IMR-90 (cell line): ENCODE results near the gene GFM1. TPM values are rescaled to one million over a fixed set of nuclear protein-coding genes. Genes with fewer than 3 reads are reported as not detected.
A peak's percentile ranks its signal among the peaks of the same experiment; 100 is the strongest.

Experiments used
- ATAC-seq: fragments of 200-7000 bp; cut with Tn5 transposase; 2 replicates; pipeline ENCODE4 v1.9.1; 2020; ENCODE audit warnings: low read depth, mild to moderate bottlenecking, moderate library complexity
- BruUV-seq: library from RNA; stranded (reverse); fragments of 400-500 nt; replicated peaks from 2 replicates; lab custom pipeline; 2021; lab: Mats Ljungman, UMichigan
- CTCF ChIA-PET: fragments of 300-600 bp; formaldehyde crosslinking; extraction: SDS; loops from one replicate; lab custom pipeline; 2021; ENCODE audit warnings: antibody characterized with exemption; lab: Yijun Ruan, JAX
- POLR2A ChIA-PET: fragments of 300-600 bp; sonication (Branson Sonifier 250); formaldehyde crosslinking; loops from one replicate; lab custom pipeline; 2022; ENCODE audit warnings: antibody characterized with exemption; ENCODE audit not compliant: unreplicated experiment; lab: Charles Lee
- DNase-seq: peaks from one replicate; pipeline ENCODE4 v3.0.0; 2013
- H2AFZ ChIP-seq: replicated peaks from 2 replicates; pipeline ENCODE3; 2013; ENCODE audit warnings: low read length, mild to moderate bottlenecking; ENCODE audit not compliant: poor library complexity
- H2AK5ac ChIP-seq: 2 replicates; pipeline ENCODE4 v1.6.1; 2013; ENCODE audit warnings: low read depth, low read length, inconsistent platforms
- H2AK9ac ChIP-seq: replicated peaks from 2 replicates; pipeline ENCODE3; 2013; ENCODE audit warnings: mild to moderate bottlenecking, low read depth, low read length, moderate library complexity; ENCODE audit not compliant: poor library complexity
- H2BK120ac ChIP-seq: 2 replicates; pipeline ENCODE4 v1.6.1; 2013; ENCODE audit warnings: low read depth, low read length, inconsistent platforms
- H2BK15ac ChIP-seq: 3 replicates; pipeline ENCODE4 v1.6.1; 2013; ENCODE audit warnings: low read depth, low read length, inconsistent platforms
- H2BK20ac ChIP-seq: 2 replicates; pipeline ENCODE4 v1.6.1; 2013; ENCODE audit warnings: low read depth, mild to moderate bottlenecking, inconsistent platforms, low read length, moderate library complexity
- H2BK5ac ChIP-seq: 2 replicates; pipeline ENCODE4 v1.6.1; 2013; ENCODE audit warnings: mild to moderate bottlenecking, low read depth, low read length, inconsistent platforms; ENCODE audit not compliant: poor library complexity, severe bottlenecking
- H3K14ac ChIP-seq: replicated peaks from 2 replicates; pipeline ENCODE4 v1.6.1; 2013; ENCODE audit warnings: low read depth, low read length, inconsistent platforms
- H3K18ac ChIP-seq: 2 replicates; pipeline ENCODE4 v1.6.1; 2013; ENCODE audit warnings: low read depth, low read length, control low read depth
- H3K23ac ChIP-seq: 2 replicates; pipeline ENCODE4 v1.6.1; 2013; ENCODE audit warnings: low read depth, low read length, inconsistent platforms
- H3K27ac ChIP-seq: 2 replicates; pipeline ENCODE4 v1.5.1; 2013; ENCODE audit warnings: mild to moderate bottlenecking, control low read depth, low read length; ENCODE audit not compliant: insufficient read depth
- H3K27me3 ChIP-seq: 2 replicates; pipeline ENCODE4 v1.6.1; 2013; ENCODE audit warnings: low read length; ENCODE audit not compliant: control insufficient read depth, insufficient read depth
- H3K36me3 ChIP-seq: 2 replicates; pipeline ENCODE4 v1.6.1; 2013; ENCODE audit warnings: low read length, mixed read lengths; ENCODE audit not compliant: control insufficient read depth, insufficient read depth
- H3K4ac ChIP-seq: 2 replicates; pipeline ENCODE4 v1.6.1; 2013; ENCODE audit warnings: low read depth, low read length, inconsistent platforms
- H3K4me1 ChIP-seq: 2 replicates; pipeline ENCODE4 v1.6.1; 2013; ENCODE audit warnings: low read length, mixed read lengths; ENCODE audit not compliant: control insufficient read depth, insufficient read depth
- H3K4me2 ChIP-seq: 2 replicates; pipeline ENCODE4 v1.6.1; 2013; ENCODE audit warnings: low read depth, mild to moderate bottlenecking, control low read depth, low read length, moderate library complexity
- H3K4me3 ChIP-seq: 2 replicates; pipeline ENCODE4 v1.5.1; 2013; ENCODE audit warnings: low read depth, mild to moderate bottlenecking, control low read depth, low read length, moderate library complexity; ENCODE audit not compliant: insufficient read depth
- H3K56ac ChIP-seq: 2 replicates; pipeline ENCODE4 v1.6.1; 2013; ENCODE audit warnings: low read length, inconsistent platforms; ENCODE audit not compliant: insufficient read depth; ENCODE audit errors: extremely low read depth
- H3K79me1 ChIP-seq, 2 experiments: 2 replicates each; pipeline ENCODE4 v1.6.1; 2013; ENCODE audit warnings: low read length in 2 of 2, inconsistent platforms in 1 of 2, low read depth in 1 of 2
- H3K9ac ChIP-seq: 2 replicates; pipeline ENCODE4 v1.6.1; 2013; ENCODE audit warnings: low read depth, low read length, control low read depth
- H3K9me1 ChIP-seq: 2 replicates; pipeline ENCODE4 v1.6.1; 2013; ENCODE audit warnings: low read length, inconsistent platforms; ENCODE audit not compliant: insufficient read depth
- H3K9me3 ChIP-seq: 2 replicates; pipeline ENCODE4 v1.6.1; 2013; ENCODE audit warnings: low read length; ENCODE audit not compliant: control insufficient read depth, insufficient read depth
- H4K20me1 ChIP-seq: 2 replicates; pipeline ENCODE4 v1.6.1; 2013; ENCODE audit warnings: low read length, inconsistent platforms; ENCODE audit not compliant: insufficient read depth
- H4K5ac ChIP-seq: 2 replicates; pipeline ENCODE4 v1.6.1; 2013; ENCODE audit warnings: mild to moderate bottlenecking, low read depth, low read length, control low read depth
- H4K8ac ChIP-seq, 2 experiments: 2 replicates each; pipeline ENCODE4 v1.6.1; 2013; ENCODE audit warnings: low read depth in 2 of 2, low read length in 2 of 2, control low read depth in 1 of 2, inconsistent platforms in 1 of 2
- H4K91ac ChIP-seq: 2 replicates; pipeline ENCODE4 v1.6.1; 2013; ENCODE audit warnings: low read depth, low read length, inconsistent platforms; ENCODE audit not compliant: insufficient read depth
- CEBPB ChIP-seq: IDR thresholded peaks from 2 replicates; pipeline ENCODE4 v1.6.1; 2012; ENCODE audit warnings: low read depth, low read length, improper control_type of control experiment
- MXI1 ChIP-seq: IDR thresholded peaks from 2 replicates; pipeline ENCODE4 v1.6.1; 2012; ENCODE audit warnings: low read depth, mild to moderate bottlenecking, low read length, moderate library complexity, borderline replicate concordance
- NFE2L2 ChIP-seq: fragments of 150-350 bp; IDR thresholded peaks from 2 replicates; pipeline ENCODE4 v1.6.1; 2016; ENCODE audit warnings: low read depth, mild to moderate bottlenecking, low read length
- WGBS, 2 experiments: methylation state at CpG; one replicate each; pipeline versions ENCODE4 v1.1.5 to v1.1.7; 2013; ENCODE audit warnings: missing lambda C conversion rate in 2 of 2; ENCODE audit not compliant: insufficient read length in 1 of 2; ENCODE audit errors: extremely low coverage in 2 of 2; 5-methylcytosine and 5-hydroxymethylcytosine counted together
- dilution Hi-C: fragments of 300-500 bp; cut with HindIII; formaldehyde crosslinking; loops from one replicate; pipeline ENCODE4 v1.14.3; 2018; ENCODE audit warnings: low sequenced_read_pairs; ENCODE audit not compliant: unreplicated experiment
- in situ Hi-C: fragments of 300-500 bp; cut with MboI; formaldehyde crosslinking; loops from 3 replicates; pipeline ENCODE4 v1.14.3; 2019; ENCODE audit warnings: low sequenced_read_pairs, inconsistent platforms, mixed read lengths
- intact Hi-C: fragments of 100-400 bp; cut with micrococcal nuclease; formaldehyde crosslinking; loops from 2 replicates; pipeline ENCODE4 v1.10.0; 2022
- polyA plus RNA-seq, 3 experiments: library from polyadenylated mRNA; depleted of rRNA; stranded (reverse); fragments of >200 nt; gene quantifications; 2 replicates each; pipeline ENCODE4 v1.2.3, GENCODE V29; 2012; ENCODE audit warnings: low replicate concordance in 1 of 3
- total RNA-seq: library from RNA; depleted of rRNA; stranded (reverse); fragments of >200 nt; gene quantifications from 2 replicates; pipeline ENCODE4 v1.2.3, GENCODE V29; 2012

GFM1 gene
- total and polyA plus RNA-seq, 2 of the 4 experiments (the other 2 are of a cell fraction) = 12.4 to 36.0 TPM

GRCh38 chr3:158728061-158728377 is 83.7 kb downstream of the GFM1 start:
- POLR2A ChIA-PET = no interaction called here
- H3K27ac ChIP-seq = peak overlapping the region; percentile 49; the same call in 1 of the 2 replicates
- no peak overlapping the region for H2AFZ ChIP-seq
- in situ Hi-C loops (loop anchor here (5.0 kb wide), 1 partner anchor 64 kb away; no protein-coding TSS in a partner anchor), dilution Hi-C loops (no loop called here), intact Hi-C loops (loop anchor here (5.0 kb wide), 1 partner anchor 534 kb away; no protein-coding TSS in a partner anchor)
- H2AK5ac ChIP-seq = peak overlapping the region; percentile 77; the same call in 1 of the 2 replicates
- CTCF ChIA-PET = interaction anchor here (0.6 to 4.7 kb wide), 12 partner anchors 8 to 85 kb away, joined by 3 to 51 read pairs (median 6); partner anchors contain the start of genes GFM1, LXN and MFSD1
- no TSS peak for BruUV-seq
- peak overlapping the region; percentile 74; the same call in 1 of the 3 replicates for H2BK15ac ChIP-seq
- peaks cover 11 to 27% of the 10 kb centered on the region in 2 experiments; a peak in 3 of 4 replicates for H3K79me1 ChIP-seq
- H2BK5ac ChIP-seq = peak overlapping the region; percentile 41
- H4K20me1 ChIP-seq = peaks cover 7% of the 10 kb centered on the region
- peak overlapping the region; percentile 56; the same call in 1 of the 2 replicates for H3K4me2 ChIP-seq
- no peak overlapping the region for H2AK9ac ChIP-seq
- no peaks in the 10 kb centered on the region for H3K27me3 ChIP-seq
- H3K23ac ChIP-seq = 0 out of 2 replicates have a peak overlapping the region, but pooled peaks have one; percentile 11
- peak overlapping the region in 1 of 2 experiments; percentile 56; a peak in 2 of 4 replicates for H4K8ac ChIP-seq
- TF ChIP-seq NFE2L2 (no peak), MXI1 (no peak), CEBPB (peak; percentile 78)
- H3K9ac ChIP-seq = 0 out of 2 replicates have a peak overlapping the region, but pooled peaks have one; percentile 45
- 8% methylated on average over 2 of the region's 4 CpGs; no CpG with 5 or more reads in 1 of the 2 experiments for WGBS, 2 experiments
- ATAC-seq (no peak), DNase-seq (no peak)
- peak overlapping the region; percentile 94 for H3K18ac ChIP-seq
- no peak overlapping the region for H3K4me3 ChIP-seq
- H4K5ac ChIP-seq = peak overlapping the region; percentile 79
- no peak overlapping the region for H3K14ac ChIP-seq
- no peaks in the 10 kb centered on the region for H3K36me3 ChIP-seq
- H3K56ac ChIP-seq = no peak overlapping the region
- H3K9me3 ChIP-seq = no peaks in the 10 kb centered on the region
- H3K4me1 ChIP-seq = peaks cover 43% of the 10 kb centered on the region
- H4K91ac ChIP-seq = peak overlapping the region; percentile 70
- H3K9me1 ChIP-seq = peaks cover 18% of the 10 kb centered on the region
- H3K4ac ChIP-seq = peak overlapping the region; percentile 28; the same call in 1 of the 2 replicates
- H2BK20ac ChIP-seq = no peak overlapping the region
- H2BK120ac ChIP-seq = peak overlapping the region; percentile 89
